Endothelial cell (in vitro differentiated cells): ENCODE results near the gene CAV2. TPM values are rescaled to one million over a fixed set of nuclear protein-coding genes. Genes with fewer than 3 reads are reported as not detected.

ENCODE experiments used
- DNase-seq: peaks from one replicate; pipeline ENCODE4 v3.0.0; 2021; ENCODE audit warnings: low spot score
- H3K27ac Mint-ChIP-seq: one replicate; pipeline ENCODE4 v1.8.0; 2021; ENCODE audit warnings: mixed read lengths, inconsistent platforms; ENCODE audit not compliant: unreplicated experiment
- H3K27me3 Mint-ChIP-seq: one replicate; pipeline ENCODE4 v1.8.0; 2021; ENCODE audit warnings: mild to moderate bottlenecking, moderate library complexity, mixed read lengths, inconsistent platforms; ENCODE audit not compliant: unreplicated experiment
- H3K36me3 Mint-ChIP-seq: one replicate; pipeline ENCODE4 v1.8.0; 2021; ENCODE audit warnings: mild to moderate bottlenecking, low read depth, mixed read lengths, inconsistent platforms; ENCODE audit not compliant: unreplicated experiment
- H3K4me1 Mint-ChIP-seq: one replicate; pipeline ENCODE4 v1.8.0; 2021; ENCODE audit warnings: mild to moderate bottlenecking, mixed read lengths, inconsistent platforms; ENCODE audit not compliant: unreplicated experiment
- H3K4me3 Mint-ChIP-seq: one replicate; pipeline ENCODE4 v1.8.0; 2021; ENCODE audit warnings: mild to moderate bottlenecking, mixed read lengths, inconsistent platforms; ENCODE audit not compliant: unreplicated experiment
- H3K9me3 Mint-ChIP-seq: one replicate; pipeline ENCODE4 v1.8.0; 2021; ENCODE audit warnings: mixed read lengths, inconsistent platforms; ENCODE audit not compliant: unreplicated experiment
- long read RNA-seq: library from polyadenylated mRNA; unstranded; transcript quantifications from one replicate; pipeline ENCODE4 v2.0.0, GENCODE V29; 2020; ENCODE audit not compliant: unreplicated experiment
- total RNA-seq: library from RNA; stranded (reverse); fragmentation: NEBNext Ultra II Directional; extraction: Animal tissue kit (Norgen Biotek cat#: 25700); gene quantifications from one replicate; pipeline ENCODE4 v1.2.1, GENCODE V29; 2021; ENCODE audit not compliant: unreplicated experiment
- TF ChIP-seq, protein P1 (sequence below): fragments of 200-600 bp; sonication (generic); IDR thresholded peaks from one replicate; pipeline ENCODE4 v1.5.0; 2021; ENCODE audit warnings: antibody characterized with exemption; ENCODE audit not compliant: unreplicated experiment

The CAV2 gene, protein sequence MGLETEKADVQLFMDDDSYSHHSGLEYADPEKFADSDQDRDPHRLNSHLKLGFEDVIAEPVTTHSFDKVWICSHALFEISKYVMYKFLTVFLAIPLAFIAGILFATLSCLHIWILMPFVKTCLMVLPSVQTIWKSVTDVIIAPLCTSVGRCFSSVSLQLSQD
- 35.5 TPM for total RNA-seq
- long read RNA-seq, transcript CAV2-201 (3 exons, 3,301 nt) = major isoform, 31 of 33 reads
- long read RNA-seq, partial matches to known transcripts = 0 of 33 reads
- long read RNA-seq, other reads (novel, unspliced or antisense) = 1 of 33 reads

GRCh38 chr7:116499168-116500077 is at the start of gene CAV2:
CAV2 (plus strand) TSS chr7:116499738; CDS start chr7:116499782, 44 bp downstream.
- H3K27ac Mint-ChIP-seq = peak within 1 kb of the TSS; percentile 89

GRCh38 chr7:116449950-116450349 is 49.6 kb upstream of the CAV2 start:
- H3K27ac Mint-ChIP-seq = no peak overlapping the region
- no peaks in the 10 kb centered on the region for H3K9me3 Mint-ChIP-seq
- no peak overlapping the region for H3K4me3 Mint-ChIP-seq
- H3K4me1 Mint-ChIP-seq = peaks cover 7% of the 10 kb centered on the region
- no peak for DNase-seq
- H3K36me3 Mint-ChIP-seq = no peaks in the 10 kb centered on the region
- peaks cover 1% of the 10 kb centered on the region for H3K27me3 Mint-ChIP-seq
- TF ChIP-seq, protein P1, sequence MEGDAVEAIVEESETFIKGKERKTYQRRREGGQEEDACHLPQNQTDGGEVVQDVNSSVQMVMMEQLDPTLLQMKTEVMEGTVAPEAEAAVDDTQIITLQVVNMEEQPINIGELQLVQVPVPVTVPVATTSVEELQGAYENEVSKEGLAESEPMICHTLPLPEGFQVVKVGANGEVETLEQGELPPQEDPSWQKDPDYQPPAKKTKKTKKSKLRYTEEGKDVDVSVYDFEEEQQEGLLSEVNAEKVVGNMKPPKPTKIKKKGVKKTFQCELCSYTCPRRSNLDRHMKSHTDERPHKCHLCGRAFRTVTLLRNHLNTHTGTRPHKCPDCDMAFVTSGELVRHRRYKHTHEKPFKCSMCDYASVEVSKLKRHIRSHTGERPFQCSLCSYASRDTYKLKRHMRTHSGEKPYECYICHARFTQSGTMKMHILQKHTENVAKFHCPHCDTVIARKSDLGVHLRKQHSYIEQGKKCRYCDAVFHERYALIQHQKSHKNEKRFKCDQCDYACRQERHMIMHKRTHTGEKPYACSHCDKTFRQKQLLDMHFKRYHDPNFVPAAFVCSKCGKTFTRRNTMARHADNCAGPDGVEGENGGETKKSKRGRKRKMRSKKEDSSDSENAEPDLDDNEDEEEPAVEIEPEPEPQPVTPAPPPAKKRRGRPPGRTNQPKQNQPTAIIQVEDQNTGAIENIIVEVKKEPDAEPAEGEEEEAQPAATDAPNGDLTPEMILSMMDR = no peak

More at GRCh38 chr7:116499168-116500077, at the start of gene CAV2:
- Mint-ChIP-seq H3K9me3 (no peaks in the 10 kb centered on the region), H3K27me3 (peaks cover 2% of the 10 kb centered on the region), H3K36me3 (no peaks in the 10 kb centered on the region), H3K4me1 (peaks cover 21% of the 10 kb centered on the region), H3K4me3 (peak within 1 kb of the TSS; percentile 97)
- peak; percentile 62 for DNase-seq
- TF ChIP-seq, protein P1 = no peak

DNA sequence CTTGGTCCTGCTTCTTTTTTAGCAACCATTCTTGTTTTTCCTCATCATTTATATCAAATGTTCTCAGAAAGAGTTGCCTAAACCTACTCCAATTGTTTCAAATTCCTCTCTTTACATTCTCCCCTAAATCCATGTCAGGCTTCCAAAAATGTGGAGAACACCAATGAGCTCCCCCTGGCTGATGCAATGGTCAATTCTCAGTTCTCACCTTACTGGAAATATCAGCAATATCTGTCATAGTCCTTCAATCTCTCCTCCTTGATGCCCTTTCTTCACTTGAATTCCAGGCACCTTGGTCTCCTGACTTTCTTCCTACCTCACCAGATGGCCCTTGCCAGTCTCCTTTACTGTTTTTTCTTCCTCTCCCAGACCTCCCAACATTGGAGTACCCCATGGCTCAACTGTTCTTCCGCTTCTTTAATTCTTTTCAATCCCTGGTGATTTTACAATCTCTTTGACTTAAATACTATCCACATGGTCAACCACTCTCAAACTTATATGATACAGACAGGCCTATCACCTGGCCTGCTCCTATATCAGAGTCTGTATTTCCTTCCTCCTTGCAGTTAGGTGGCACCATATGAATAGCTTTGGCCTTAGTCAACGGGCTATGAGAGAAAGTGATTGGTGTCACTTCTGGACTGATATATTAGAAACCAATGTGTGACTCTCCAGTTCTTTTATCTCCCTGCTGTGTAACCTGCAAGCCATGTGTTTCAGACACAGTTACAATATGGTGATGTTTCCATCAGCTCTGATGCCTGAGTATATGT is 47.4 kb upstream of the CAV2 start:
- H3K27ac Mint-ChIP-seq = no peak overlapping the region
- DNase-seq = no peak
- TF ChIP-seq, protein P1 = no peak
- no peaks in the 10 kb centered on the region for H3K9me3 Mint-ChIP-seq
- no peaks in the 10 kb centered on the region for H3K36me3 Mint-ChIP-seq
- H3K4me3 Mint-ChIP-seq = no peak overlapping the region
- H3K27me3 Mint-ChIP-seq = peaks cover 3% of the 10 kb centered on the region
- H3K4me1 Mint-ChIP-seq = no peaks in the 10 kb centered on the region

- Mint-ChIP-seq H3K27me3 (peaks cover 3% of the 10 kb centered on the region), H3K4me3 (no peak overlapping the region), H3K27ac (no peak overlapping the region), H3K36me3 (no peaks in the 10 kb centered on the region), H3K9me3 (no peaks in the 10 kb centered on the region), H3K4me1 (no peaks in the 10 kb centered on the region)
- TF ChIP-seq, protein P1 = no peak
- DNase-seq = no peak
Measured at GRCh38 chr7:116454377-116454776, 45.2 kb upstream of the CAV2 start.
